AG04449 (cell line): ENCODE results near the gene MED22.

ENCODE experiments used
- CTCF ChIA-PET: fragments of 350-600 bp; formaldehyde crosslinking; extraction: SDS; loops from one replicate; lab custom pipeline; 2021; ENCODE audit warnings: antibody characterized with exemption; lab: Yijun Ruan, JAX
- POLR2A ChIA-PET: fragments of 400-600, 350-600 bp; formaldehyde crosslinking; extraction: SDS; loops from one replicate; lab custom pipeline; 2020; ENCODE audit warnings: antibody characterized with exemption, inconsistent platforms; lab: Yijun Ruan, JAX
- DNase-seq: peaks from one replicate; pipeline ENCODE4 v3.0.0-alpha.2; 2010; ENCODE audit warnings: low read depth, low spot score
- H3K4me3 ChIP-seq: 2 replicates; pipeline ENCODE4 v1.5.1; 2011; ENCODE audit warnings: low read depth, mild to moderate bottlenecking, control low read depth, low read length
- TF ChIP-seq, protein P1 (sequence below): IDR thresholded peaks from one replicate; pipeline ENCODE4 v1.5.1; 2011; ENCODE audit warnings: mild to moderate bottlenecking, moderate library complexity, low read length, control low read depth, inconsistent platforms; ENCODE audit not compliant: insufficient read depth; ENCODE audit errors: missing control alignments

The MED22 gene

DNA sequence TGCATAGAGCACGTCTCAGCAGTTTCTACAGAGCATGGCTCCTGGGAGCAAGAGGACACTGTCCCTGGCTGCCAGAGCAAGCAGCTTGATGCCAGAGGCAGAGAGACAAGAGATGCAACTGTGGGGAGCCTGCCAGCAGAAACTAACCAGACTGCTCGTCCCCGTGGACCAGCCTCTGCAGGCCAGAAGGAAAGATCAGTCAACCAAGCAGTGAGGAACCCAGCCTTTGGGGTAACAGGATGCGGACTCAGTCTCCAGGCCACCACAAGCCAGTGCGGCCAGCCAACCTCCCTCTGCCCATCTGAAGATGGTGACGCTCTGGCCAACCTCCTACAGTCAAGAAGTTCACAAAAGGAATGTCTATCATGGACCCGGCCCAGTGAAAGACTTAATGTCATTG is 24.2 kb upstream of the MED22 start:
- TF ChIP-seq, protein P1, sequence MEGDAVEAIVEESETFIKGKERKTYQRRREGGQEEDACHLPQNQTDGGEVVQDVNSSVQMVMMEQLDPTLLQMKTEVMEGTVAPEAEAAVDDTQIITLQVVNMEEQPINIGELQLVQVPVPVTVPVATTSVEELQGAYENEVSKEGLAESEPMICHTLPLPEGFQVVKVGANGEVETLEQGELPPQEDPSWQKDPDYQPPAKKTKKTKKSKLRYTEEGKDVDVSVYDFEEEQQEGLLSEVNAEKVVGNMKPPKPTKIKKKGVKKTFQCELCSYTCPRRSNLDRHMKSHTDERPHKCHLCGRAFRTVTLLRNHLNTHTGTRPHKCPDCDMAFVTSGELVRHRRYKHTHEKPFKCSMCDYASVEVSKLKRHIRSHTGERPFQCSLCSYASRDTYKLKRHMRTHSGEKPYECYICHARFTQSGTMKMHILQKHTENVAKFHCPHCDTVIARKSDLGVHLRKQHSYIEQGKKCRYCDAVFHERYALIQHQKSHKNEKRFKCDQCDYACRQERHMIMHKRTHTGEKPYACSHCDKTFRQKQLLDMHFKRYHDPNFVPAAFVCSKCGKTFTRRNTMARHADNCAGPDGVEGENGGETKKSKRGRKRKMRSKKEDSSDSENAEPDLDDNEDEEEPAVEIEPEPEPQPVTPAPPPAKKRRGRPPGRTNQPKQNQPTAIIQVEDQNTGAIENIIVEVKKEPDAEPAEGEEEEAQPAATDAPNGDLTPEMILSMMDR, result no peak
- no peak overlapping the region for H3K4me3 ChIP-seq
- no peak for DNase-seq
- POLR2A ChIA-PET, result interaction anchor here (1.4 to 4.0 kb wide), 3 partner anchors 12 to 24 kb away, joined by 5 to 18 read pairs (median 7); partner anchors contain the start of genes MED22, RPL7A, SURF1 and SURF2
- CTCF ChIA-PET, result interaction anchor here (1.1 to 3.2 kb wide), 4 partner anchors 9 to 22 kb away, joined by 3 to 14 read pairs (median 4); no protein-coding TSS in a partner anchor

DNA sequence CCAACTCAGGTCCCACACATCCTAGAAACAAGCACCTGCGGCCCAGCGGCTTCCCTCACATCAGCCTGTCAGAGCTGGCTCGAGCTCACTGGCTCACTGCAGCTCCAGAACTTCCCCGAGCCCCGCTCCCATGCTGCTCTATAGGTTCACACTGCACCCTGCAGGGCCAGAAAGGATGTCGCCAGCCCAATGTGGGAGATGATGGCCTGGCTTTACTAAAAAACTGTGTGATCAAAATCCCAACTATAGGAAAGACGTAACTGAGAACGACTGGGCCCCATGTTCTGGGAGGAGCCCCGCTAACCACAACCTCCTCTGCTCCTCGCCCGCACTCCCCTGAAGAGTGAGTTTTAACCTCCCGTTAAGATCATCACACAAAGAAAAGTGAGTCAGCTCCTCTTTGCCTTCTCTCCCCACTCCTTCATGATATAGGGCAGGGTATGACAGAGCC is 23.4 kb upstream of the MED22 start:
- H3K4me3 ChIP-seq, result no peak overlapping the region
- POLR2A ChIA-PET, result interaction anchor here (1.4 to 4.0 kb wide), 3 partner anchors 11 to 23 kb away, joined by 5 to 18 read pairs (median 7); partner anchors contain the start of genes MED22, RPL7A, SURF1 and SURF2
- no peak for DNase-seq
- CTCF ChIA-PET, result interaction anchor here (1.2 to 3.2 kb wide), 3 partner anchors 8 to 16 kb away, joined by 3 to 14 read pairs (median 4); no protein-coding TSS in a partner anchor
- TF ChIP-seq, protein P1, result no peak

DNA sequence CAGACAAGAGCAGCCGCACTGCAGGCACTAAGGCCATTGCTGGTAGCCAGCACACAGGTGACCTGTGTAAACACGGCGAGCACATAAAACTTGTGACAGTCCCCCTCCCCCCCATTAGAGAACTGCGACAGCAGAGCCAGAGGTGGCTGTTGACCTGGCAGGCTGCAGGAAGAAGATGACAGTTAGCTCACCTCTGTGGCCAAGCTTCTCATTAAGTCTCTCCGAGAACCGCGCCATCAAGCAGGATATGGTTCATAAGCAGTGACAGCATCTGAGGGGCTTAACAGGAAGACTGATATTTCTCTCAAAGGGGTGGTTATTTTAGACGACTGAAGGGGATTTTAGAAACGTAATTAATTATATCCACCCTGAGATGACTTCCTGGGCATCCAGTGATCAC is 22.8 kb upstream of the MED22 start:
- no peak overlapping the region for H3K4me3 ChIP-seq
- CTCF ChIA-PET, result interaction anchor here (1.2 to 3.2 kb wide), 3 partner anchors 8 to 15 kb away, joined by 3 to 14 read pairs (median 4); no protein-coding TSS in a partner anchor
- no peak for DNase-seq
- POLR2A ChIA-PET, result interaction anchor here (1.4 to 4.0 kb wide), 2 partner anchors 10 to 15 kb away, joined by 5 to 18 read pairs; partner anchors contain the start of genes SURF1 and SURF2
- TF ChIP-seq, protein P1, result no peak

DNA sequence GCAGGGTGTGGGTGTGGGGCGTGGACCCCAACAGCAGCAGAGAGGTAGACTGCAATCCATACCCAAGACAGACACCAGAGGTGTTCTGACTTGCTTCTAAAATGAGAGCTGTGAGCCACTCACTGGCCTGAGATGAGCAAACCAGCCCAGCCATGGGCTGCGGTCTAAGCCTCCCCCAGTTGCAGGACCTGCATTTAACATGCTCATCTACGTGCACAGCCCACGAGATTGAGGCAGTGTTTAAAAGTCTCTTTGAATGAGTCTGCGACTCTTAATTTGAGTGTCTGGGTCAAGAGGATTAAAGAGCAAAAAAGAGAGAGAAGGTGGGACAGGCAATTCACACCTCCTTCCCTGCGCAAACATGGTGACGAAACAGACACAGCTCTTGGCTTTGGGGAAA is 22.0 kb upstream of the MED22 start:
- no peak for DNase-seq
- TF ChIP-seq, protein P1, result no peak
- CTCF ChIA-PET, result no interaction called here
- no peak overlapping the region for H3K4me3 ChIP-seq
- POLR2A ChIA-PET, result interaction anchor here (0.8 to 1.1 kb wide), 2 partner anchors 20 to 22 kb away, joined by 3 to 4 read pairs; partner anchors contain the start of genes MED22 and RPL7A

DNA sequence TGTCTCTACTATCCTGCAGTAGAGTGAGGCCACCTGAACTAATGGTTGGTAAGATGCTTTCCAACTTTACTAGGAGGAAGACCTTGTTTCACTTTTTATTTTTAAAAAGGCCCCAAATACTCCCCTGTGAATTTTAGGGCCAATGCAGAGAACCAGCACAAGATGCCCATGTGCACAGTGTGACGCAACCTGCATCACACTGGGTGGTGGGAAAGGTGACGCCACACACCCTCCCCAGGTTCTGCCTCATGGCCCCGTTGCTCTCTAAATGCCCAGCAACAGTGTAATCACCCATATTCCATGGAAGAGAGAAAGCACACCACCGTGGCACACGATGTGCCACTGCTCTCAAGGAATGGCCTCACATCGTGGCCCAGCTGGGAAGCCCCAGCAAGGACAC is 21.5 kb upstream of the MED22 start:
- H3K4me3 ChIP-seq, result no peak overlapping the region
- TF ChIP-seq, protein P1, result no peak
- ChIA-PET POLR2A (interaction anchor here (0.8 to 1.1 kb wide), 2 partner anchors 19 to 22 kb away, joined by 3 to 4 read pairs; partner anchors contain the start of genes MED22 and RPL7A), CTCF (no interaction called here)
- no peak for DNase-seq

DNA sequence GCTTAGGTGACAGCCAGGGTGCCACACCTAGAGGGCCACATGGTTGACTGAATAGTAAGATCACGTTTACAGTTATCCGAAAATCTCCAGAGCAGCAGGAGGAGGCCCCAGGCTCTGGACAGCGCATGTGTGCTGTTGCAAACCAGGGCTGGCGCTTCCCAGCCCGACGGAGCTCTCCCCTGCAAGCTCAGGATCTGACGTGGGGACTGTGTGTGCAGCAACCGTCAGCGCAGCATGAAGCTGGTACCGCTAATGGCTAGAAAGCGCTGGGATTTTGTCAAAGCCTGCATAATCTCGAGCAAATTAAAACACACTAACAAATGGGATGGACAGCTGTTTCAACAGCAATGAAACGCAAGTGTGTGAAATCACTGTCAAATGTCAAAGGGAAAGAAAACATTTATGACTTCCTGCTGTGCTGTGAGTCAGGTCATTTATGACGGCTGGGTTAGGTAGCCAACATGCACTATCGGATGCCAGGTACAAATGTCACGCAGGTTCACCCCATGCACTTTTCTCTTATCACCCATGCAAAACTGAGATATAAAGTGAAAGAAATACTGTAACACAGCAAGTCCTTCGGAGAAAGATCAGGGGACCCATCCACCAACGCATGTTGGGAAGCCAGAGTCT is 20.4 kb upstream of the MED22 start:
- CTCF ChIA-PET, result no interaction called here
- DNase-seq, result no peak
- TF ChIP-seq, protein P1, result no peak
- H3K4me3 ChIP-seq, result no peak overlapping the region
- POLR2A ChIA-PET, result interaction anchor here (0.5 to 4.9 kb wide), 2 partner anchors 8 to 20 kb away, joined by 3 to 14 read pairs; partner anchors contain the start of genes MED22 and RPL7A
